SK-N-MC (cell line): ENCODE data around the gene DLL4.

Experiments used
- DNase-seq: peaks from one replicate; pipeline ENCODE4 v3.0.0-alpha.2; 2011; ENCODE audit warnings: low read depth, low spot score
- H3K27ac ChIP-seq: fragments of 200-600 bp; sonication (generic); 2 replicates; pipeline ENCODE4 v1.5.1; 2016; ENCODE audit warnings: mixed run types
- H3K36me3 ChIP-seq: fragments of 200-600 bp; sonication (generic); 2 replicates; pipeline ENCODE4 v1.6.1; 2017; ENCODE audit warnings: antibody characterized with exemption, low read length, mixed read lengths; ENCODE audit not compliant: insufficient read depth
- H3K4me3 ChIP-seq: fragments of 200-600 bp; sonication (generic); 2 replicates; pipeline ENCODE4 v1.5.1; 2016
- H3K9ac ChIP-seq: fragments of 200-600 bp; sonication (generic); 2 replicates; pipeline ENCODE4 v1.8.0; 2017; ENCODE audit warnings: mixed run types, mixed read lengths; ENCODE audit not compliant: insufficient read length
- H3K9me3 ChIP-seq: fragments of 200-600 bp; sonication (generic); 2 replicates; pipeline ENCODE4 v1.6.1; 2017; ENCODE audit warnings: low read depth, mild to moderate bottlenecking, antibody characterized with exemption, low read length, moderate library complexity, mixed read lengths
- EZH2 ChIP-seq: fragments of 200-600 bp; sonication (generic); IDR thresholded peaks from one replicate; pipeline ENCODE4 v1.6.1; 2017; ENCODE audit warnings: antibody characterized with exemption
- FOXP2 ChIP-seq: optimal IDR thresholded peaks from 2 replicates; pipeline ENCODE3; 2011; ENCODE audit warnings: mild to moderate bottlenecking, moderate library complexity; ENCODE audit not compliant: insufficient read depth; ENCODE audit errors: extremely low read length, control extremely low read depth
- POLR2AphosphoS5 ChIP-seq: IDR thresholded peaks from 2 replicates; pipeline ENCODE4 v1.6.1; 2012; ENCODE audit warnings: mild to moderate bottlenecking, low read depth, low read length, borderline replicate concordance

The DLL4 gene

GRCh38 chr15:40921949-40922607, 7.1 kb upstream of the DLL4 start:
- no peak overlapping the region for H3K4me3 ChIP-seq
- no peak overlapping the region for H3K27ac ChIP-seq
- TF ChIP-seq FOXP2 (no peak), POLR2AphosphoS5 (no peak), EZH2 (no peak)
- H3K9me3 ChIP-seq, result no peaks in the 10 kb centered on the region
- DNase-seq, result no peak
- H3K36me3 ChIP-seq, result no peaks in the 10 kb centered on the region
- H3K9ac ChIP-seq, result no peak overlapping the region

DNA sequence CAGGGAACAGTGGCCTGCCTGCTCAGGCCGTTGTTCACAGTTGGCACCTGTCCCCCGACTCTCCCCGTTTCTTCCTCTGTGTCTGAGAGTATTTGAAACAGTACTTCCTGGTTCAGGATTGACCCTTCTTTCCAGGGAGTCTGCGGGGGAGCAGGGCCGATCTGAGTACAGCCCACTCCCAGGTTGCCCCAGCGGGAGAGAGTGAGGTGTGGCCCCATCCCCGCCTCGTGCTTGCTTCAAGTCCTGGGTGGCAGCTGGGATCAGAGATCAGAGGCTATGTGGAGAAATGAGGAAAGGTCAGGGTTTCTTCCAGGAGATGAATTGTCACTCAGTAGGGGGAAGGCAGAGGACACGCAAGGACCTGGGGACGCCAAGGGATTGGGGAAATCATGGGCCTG, 6.5 kb upstream of the DLL4 start:
- H3K36me3 ChIP-seq, result no peaks in the 10 kb centered on the region
- no peaks in the 10 kb centered on the region for H3K9me3 ChIP-seq
- H3K27ac ChIP-seq, result no peak overlapping the region
- H3K9ac ChIP-seq, result no peak overlapping the region
- H3K4me3 ChIP-seq, result no peak overlapping the region
- no peak for DNase-seq
- no peak for TF ChIP-seq FOXP2
- no peak for TF ChIP-seq POLR2AphosphoS5
- TF ChIP-seq EZH2, result no peak

DNA sequence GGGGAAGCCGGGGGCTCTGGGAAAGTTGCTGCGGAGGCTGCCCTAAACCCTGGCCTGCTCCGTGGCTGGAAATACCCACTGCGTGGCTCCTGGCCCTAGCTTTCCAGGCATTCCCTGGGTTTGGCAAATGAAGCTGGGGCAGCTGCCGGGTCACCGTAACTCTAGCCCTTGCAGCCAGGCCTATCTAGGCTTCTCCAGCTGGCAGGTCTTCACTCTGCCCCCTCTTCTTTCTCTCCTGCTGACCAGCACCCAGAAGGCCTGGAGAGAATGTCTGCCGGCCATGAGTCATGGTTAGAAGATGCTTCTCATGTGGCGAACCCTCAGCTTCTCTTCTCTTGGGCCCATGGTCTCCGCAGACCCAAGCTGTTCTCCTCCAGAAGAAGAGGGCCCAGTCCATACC, 5.6 kb upstream of the DLL4 start:
- no peaks in the 10 kb centered on the region for H3K36me3 ChIP-seq
- no peak overlapping the region for H3K4me3 ChIP-seq
- TF ChIP-seq FOXP2, result no peak
- TF ChIP-seq POLR2AphosphoS5, result no peak
- TF ChIP-seq EZH2, result no peak
- no peak for DNase-seq
- no peak overlapping the region for H3K27ac ChIP-seq
- H3K9me3 ChIP-seq, result no peaks in the 10 kb centered on the region
- H3K9ac ChIP-seq, result no peak overlapping the region

- TF ChIP-seq POLR2AphosphoS5 (no peak), EZH2 (no peak), FOXP2 (no peak)
- H3K27ac ChIP-seq, result no peak overlapping the region
- DNase-seq, result no peak
- H3K36me3 ChIP-seq, result no peaks in the 10 kb centered on the region
- H3K9me3 ChIP-seq, result no peaks in the 10 kb centered on the region
- peak overlapping the region; percentile 33 for H3K9ac ChIP-seq
- H3K4me3 ChIP-seq, result peak overlapping the region; percentile 73
Measured at GRCh38 chr15:40925495-40925862, 3.7 kb upstream of the DLL4 start.

DNA sequence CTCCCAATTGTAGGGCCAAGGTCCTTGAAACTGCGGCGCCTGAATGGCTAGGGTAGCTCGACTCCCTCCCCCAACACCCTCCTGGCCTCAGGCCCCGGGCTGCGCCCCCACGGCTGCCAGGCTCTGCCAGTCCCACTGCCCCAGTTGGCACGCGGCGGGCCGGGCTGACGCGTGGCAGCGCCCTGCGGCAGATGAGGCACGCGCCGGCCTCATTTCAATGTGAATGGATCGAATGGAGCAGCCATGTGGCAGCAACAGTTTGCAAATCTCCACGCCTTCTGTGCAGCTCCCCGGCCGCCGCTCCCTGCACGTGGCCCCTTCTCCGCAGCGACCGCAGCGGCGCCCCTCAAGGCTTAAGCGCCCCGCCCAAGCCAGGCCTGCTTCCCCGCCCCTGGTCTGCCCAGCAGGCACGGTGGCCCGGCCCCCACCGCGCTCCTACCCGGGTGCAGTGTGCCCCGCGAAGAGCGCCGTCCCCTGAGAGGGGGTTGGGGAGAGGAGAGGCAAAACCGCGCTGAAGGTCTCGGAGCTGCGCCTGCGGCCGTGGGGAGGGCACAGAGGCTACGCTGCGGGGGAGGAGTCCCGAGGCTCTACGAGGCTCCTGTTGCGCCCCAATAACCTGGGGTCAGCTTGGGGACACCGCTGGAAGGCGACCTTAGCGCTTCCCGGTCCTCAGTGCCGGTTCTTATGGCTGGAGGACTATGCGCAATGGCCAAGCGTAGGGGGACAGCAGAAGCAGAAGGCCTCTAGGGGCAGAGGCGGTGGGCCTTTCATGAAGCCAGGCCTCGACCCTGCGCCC, 3.1 kb upstream of the DLL4 start:
- peak; percentile 38; the same call in 1 of the 2 replicates for TF ChIP-seq POLR2AphosphoS5
- no peak for TF ChIP-seq FOXP2
- Histone ChIP-seq H3K4me3 (peak overlapping the region; percentile 73), H3K36me3 (no peaks in the 10 kb centered on the region), H3K9ac (peak overlapping the region; percentile 33), H3K9me3 (no peaks in the 10 kb centered on the region), H3K27ac (no peak overlapping the region)
- DNase-seq, result no peak

GRCh38 chr15:40926659-40927494, 2.3 kb upstream of the DLL4 start:
- Histone ChIP-seq H3K4me3 (no peak overlapping the region), H3K36me3 (no peaks in the 10 kb centered on the region), H3K9me3 (no peaks in the 10 kb centered on the region), H3K9ac (no peak overlapping the region), H3K27ac (no peak overlapping the region)
- TF ChIP-seq FOXP2 (no peak), POLR2AphosphoS5 (no peak)
- no peak for DNase-seq

DNA sequence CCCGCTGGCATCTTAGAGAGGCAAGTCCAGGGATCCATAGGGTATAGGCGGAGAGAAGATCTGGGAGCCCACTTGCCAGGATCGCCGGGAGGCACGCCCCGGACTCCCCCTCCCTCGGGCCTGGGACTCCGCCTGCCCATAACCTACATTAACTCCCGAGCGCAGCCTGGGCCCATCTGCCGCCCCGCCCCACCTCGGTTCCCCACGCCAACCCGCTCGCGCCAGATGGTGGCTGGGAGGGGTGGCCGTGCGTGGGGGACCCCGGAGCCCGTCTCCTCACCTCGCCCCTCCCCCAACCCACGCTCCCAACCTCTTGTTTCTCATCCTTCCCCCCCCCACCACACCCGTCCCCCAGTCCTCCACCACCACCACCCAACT, 1.7 kb upstream of the DLL4 start:
- peak overlapping the region; percentile 76 for H3K4me3 ChIP-seq
- no peak overlapping the region for H3K9ac ChIP-seq
- no peak overlapping the region for H3K27ac ChIP-seq
- no peaks in the 10 kb centered on the region for H3K9me3 ChIP-seq
- TF ChIP-seq FOXP2 (no peak), POLR2AphosphoS5 (no peak), EZH2 (no peak)
- no peaks in the 10 kb centered on the region for H3K36me3 ChIP-seq
- DNase-seq, result no peak

DNA sequence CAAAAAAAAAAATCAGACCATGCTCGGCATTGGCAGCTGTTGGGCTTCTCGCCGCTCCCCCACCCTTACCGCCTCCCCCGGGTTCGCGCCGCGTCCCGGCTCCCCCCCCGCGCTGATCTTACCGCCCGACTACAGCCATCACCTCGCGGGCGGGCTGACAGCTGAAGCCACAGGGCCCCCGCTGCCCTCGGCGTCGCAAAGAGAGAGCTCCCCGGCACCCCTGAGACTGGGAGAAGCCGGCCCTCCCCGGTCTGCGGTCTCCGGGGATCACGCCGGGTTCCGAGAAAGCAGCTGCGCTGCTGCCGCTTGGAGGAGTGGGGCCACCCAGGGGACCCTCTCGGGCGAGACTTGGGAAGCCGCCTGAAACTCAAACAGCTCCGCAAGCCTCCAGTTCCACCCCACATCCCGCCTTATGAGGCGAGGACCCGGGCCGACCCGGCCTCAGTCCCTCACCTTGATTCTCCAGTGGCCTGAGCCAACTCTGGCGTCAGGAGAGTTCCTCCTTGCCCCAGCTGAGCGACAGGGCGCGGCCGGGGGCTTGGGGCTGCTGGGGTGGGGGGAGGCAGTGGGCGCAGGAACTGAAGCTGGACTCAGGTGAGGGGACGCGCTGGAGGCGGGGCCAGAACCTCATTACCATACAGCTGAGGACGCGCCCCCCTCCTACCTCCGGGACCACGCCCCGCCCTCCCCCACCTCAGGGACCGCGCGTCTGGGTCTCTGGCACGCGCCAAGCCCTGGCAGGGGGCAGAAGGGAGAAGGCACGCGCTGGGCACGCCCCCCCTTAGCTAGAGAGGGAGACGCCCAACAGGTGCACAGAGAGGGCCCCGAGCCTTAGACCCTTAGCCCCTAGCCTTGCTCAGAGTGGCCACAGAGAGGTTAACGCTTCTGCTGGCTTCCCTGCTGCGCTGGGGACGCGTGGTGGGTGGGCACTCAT, 1.0 kb upstream of the DLL4 start:
- Histone ChIP-seq H3K9me3 (no peaks in the 10 kb centered on the region), H3K27ac (no peak overlapping the region), H3K4me3 (peak overlapping the region; percentile 76), H3K9ac (no peak overlapping the region), H3K36me3 (no peaks in the 10 kb centered on the region)
- no peak for DNase-seq
- TF ChIP-seq POLR2AphosphoS5 (no peak), FOXP2 (no peak), EZH2 (no peak)
